NCI-H226 (cell line): ENCODE data around the gene RS1.

ENCODE experiments used
- DNase-seq: peaks from one replicate; pipeline ENCODE4 v3.0.0-alpha.2; 2015

Gene RS1

GRCh38 chrX:18596096-18596495 lies 75.8 kb downstream of the RS1 start:
- no peak for DNase-seq

DNA sequence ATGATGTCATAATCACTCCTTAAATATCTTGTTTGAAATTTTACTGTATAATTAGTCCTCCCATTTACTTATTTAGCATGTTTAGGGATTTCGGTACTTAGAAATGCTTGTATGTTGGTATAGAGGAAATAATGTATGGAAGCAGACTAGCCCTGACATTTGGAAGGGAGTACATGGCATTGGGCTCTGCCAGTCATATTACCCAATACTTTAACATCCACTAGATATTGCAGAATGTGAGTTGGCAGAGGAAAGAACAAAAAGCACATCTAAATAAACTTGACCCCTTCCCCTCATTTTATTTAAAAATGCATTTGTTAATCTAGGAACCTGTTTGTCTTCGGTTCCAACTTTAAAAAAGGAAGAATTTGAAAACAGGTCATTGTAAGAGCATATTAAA lies 77.8 kb downstream of the RS1 start:
- no peak for DNase-seq

DNA sequence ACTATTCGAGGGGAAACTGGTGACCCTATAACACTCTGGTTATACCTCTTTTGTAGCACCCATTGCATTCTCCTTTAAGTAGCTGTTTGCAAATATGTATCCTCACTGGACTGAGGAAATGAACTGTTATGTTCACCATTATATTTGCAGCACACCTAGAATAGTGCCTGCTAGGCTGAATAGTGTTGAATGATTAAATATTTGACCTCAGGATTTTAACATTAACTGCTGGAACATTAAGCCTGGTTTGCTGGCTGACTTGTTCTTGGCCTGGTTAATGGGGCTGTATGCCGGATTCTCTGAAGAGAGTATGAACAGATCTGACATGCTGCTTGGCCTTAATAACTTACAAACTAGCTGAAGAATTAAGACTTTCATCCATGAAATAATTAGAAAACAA lies 80.1 kb downstream of the RS1 start:
- DNase-seq = no peak
